ENCODE data around the gene UTY. TPM values are rescaled to one million over a fixed set of nuclear protein-coding genes. Genes with fewer than 3 reads are reported as not detected.

UTY gene
- total and polyA plus RNA-seq, 9 of the 15 experiments (the other 6 are each of a cell fraction or from before 2014, with no cell fraction given): 0.09 TPM; not detected in 8

DNA sequence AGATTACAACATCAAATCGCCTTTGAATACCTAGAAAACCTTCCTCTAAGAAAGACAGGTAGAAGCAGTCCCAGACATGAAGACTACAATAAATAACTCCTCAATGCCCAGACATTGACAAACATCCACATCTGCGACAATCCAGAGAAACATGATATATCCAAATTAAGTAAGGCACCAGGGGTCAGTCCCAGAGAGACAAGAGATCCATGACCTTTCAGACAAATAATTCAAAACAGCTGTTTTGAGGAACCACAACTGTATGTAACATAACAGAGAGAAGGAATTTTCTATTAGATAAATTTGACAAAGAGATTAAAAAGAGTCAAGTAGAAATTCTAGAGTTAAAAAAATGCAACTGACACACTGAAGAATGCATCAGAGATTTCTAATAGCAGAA, 200.3 kb downstream of the UTY start:
- Histone ChIP-seq H2AFZ (ENCODE audit: low read depth, low read length) (no peak overlapping the region), H3K9me1 (ENCODE audit: control insufficient read depth, insufficient read depth, low read length) (no peaks in the 10 kb centered on the region), H4K20me1 (replicated peaks; ENCODE audit: control insufficient read depth, insufficient read depth, low read length) (no peaks in the 10 kb centered on the region), H3K9me3 (replicated peaks; ENCODE audit: control insufficient read depth, insufficient read depth, low read depth, low read length) (no peaks in the 10 kb centered on the region), H3K27ac (ENCODE audit: extremely low read depth, low read depth, low read length) (no peak overlapping the region), H3K36me3 (ENCODE audit: control insufficient read depth, insufficient read depth, low read length) (no peaks in the 10 kb centered on the region), H3K4me2 (ENCODE audit: insufficient read depth, low read length) (no peak overlapping the region), H3K9ac (ENCODE audit: insufficient read depth in 1 of 2, low read depth in 2 of 2, low read length in 2 of 2) (no peak overlapping the region), H3K4me3 (no peak overlapping the region), H3K4me1 (replicated peaks in 1 of 2; ENCODE audit: control insufficient read depth in 2 of 2, insufficient read depth in 2 of 2, low read length in 2 of 2) (no peaks in the 10 kb centered on the region), H3K27me3 (ENCODE audit: control insufficient read depth in 2 of 2, insufficient read depth in 2 of 2, low read length in 2 of 2) (no peaks in the 10 kb centered on the region), H3K79me2 (ENCODE audit: control insufficient read depth, insufficient read depth, low read length) (no peaks in the 10 kb centered on the region)
- FAIRE-seq (no peak), ATAC-seq (no peak), DNase-seq (ENCODE audit: extremely low read depth in 1 of 4, low spot score in 3 of 4) (no peak)
- WGBS (ENCODE audit: insufficient coverage, low coverage, missing lambda C conversion rate): no CpG with 5 or more reads among the region's 2 CpGs
- in situ Hi-C loops (cut with MboI) (no loop called here), intact Hi-C loops (cut with micrococcal nuclease) (no loop called here)
- TF ChIP-seq FOSL1 (tag; conservative IDR thresholded peaks at IDR 0.05) (no peak), SMARCE1 (IDR thresholded peaks at IDR 0.05) (no peak), RBM25 (IDR thresholded peaks at IDR 0.05; ENCODE audit: low read depth, low read length, severe bottlenecking) (no peak), NELFE (IDR thresholded peaks at IDR 0.05; ENCODE audit: insufficient read depth, insufficient read length) (no peak), XRCC4 (IDR thresholded peaks at IDR 0.05; ENCODE audit: extremely low read depth, insufficient read depth, insufficient read length) (no peak), ELK3 (CRISPR knock-in tag; IDR thresholded peaks at IDR 0.05) (no peak), ERF (CRISPR knock-in tag; IDR thresholded peaks at IDR 0.05) (no peak), GABPB1 (CRISPR knock-in tag; IDR thresholded peaks at IDR 0.05) (no peak), CAMTA2 (CRISPR knock-in tag; conservative IDR thresholded peaks at IDR 0.05) (no peak)
- TF ChIP-seq, protein P1, sequence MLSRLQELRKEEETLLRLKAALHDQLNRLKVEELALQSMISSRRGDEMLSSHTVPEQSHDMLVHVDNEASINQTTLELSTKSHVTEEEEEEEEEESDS (CRISPR knock-in tag; IDR thresholded peaks at IDR 0.05): no peak
- TF ChIP-seq, protein P2, sequence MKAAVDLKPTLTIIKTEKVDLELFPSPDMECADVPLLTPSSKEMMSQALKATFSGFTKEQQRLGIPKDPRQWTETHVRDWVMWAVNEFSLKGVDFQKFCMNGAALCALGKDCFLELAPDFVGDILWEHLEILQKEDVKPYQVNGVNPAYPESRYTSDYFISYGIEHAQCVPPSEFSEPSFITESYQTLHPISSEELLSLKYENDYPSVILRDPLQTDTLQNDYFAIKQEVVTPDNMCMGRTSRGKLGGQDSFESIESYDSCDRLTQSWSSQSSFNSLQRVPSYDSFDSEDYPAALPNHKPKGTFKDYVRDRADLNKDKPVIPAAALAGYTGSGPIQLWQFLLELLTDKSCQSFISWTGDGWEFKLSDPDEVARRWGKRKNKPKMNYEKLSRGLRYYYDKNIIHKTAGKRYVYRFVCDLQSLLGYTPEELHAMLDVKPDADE (conservative IDR thresholded peaks at IDR 0.05; ENCODE audit: control insufficient read depth, low read depth, low read length): no peak
- TF ChIP-seq, protein P3, sequence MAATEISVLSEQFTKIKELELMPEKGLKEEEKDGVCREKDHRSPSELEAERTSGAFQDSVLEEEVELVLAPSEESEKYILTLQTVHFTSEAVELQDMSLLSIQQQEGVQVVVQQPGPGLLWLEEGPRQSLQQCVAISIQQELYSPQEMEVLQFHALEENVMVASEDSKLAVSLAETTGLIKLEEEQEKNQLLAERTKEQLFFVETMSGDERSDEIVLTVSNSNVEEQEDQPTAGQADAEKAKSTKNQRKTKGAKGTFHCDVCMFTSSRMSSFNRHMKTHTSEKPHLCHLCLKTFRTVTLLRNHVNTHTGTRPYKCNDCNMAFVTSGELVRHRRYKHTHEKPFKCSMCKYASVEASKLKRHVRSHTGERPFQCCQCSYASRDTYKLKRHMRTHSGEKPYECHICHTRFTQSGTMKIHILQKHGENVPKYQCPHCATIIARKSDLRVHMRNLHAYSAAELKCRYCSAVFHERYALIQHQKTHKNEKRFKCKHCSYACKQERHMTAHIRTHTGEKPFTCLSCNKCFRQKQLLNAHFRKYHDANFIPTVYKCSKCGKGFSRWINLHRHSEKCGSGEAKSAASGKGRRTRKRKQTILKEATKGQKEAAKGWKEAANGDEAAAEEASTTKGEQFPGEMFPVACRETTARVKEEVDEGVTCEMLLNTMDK (IDR thresholded peaks at IDR 0.05; ENCODE audit: borderline replicate concordance, insufficient read depth, low read depth, low read length, poor library complexity, severe bottlenecking): no peak
- CTCF ChIA-PET (ENCODE audit: low intra/inter-chr PET ratio): no interaction called here
- no TSS peak for BruUV-seq (replicated peaks)
- POLR2A ChIA-PET: no interaction called here
